SK-N-MC (cell line): ENCODE measurements around the gene GJA8.

Experiments used
- EZH2 ChIP-seq: fragments of 200-600 bp; sonication (generic); IDR thresholded peaks from one replicate; pipeline ENCODE4 v1.6.1; 2017; ENCODE audit warnings: antibody characterized with exemption
- FOXP2 ChIP-seq: optimal IDR thresholded peaks from 2 replicates; pipeline ENCODE3; 2011; ENCODE audit warnings: mild to moderate bottlenecking, moderate library complexity; ENCODE audit not compliant: insufficient read depth; ENCODE audit errors: extremely low read length, control extremely low read depth
- POLR2AphosphoS5 ChIP-seq: IDR thresholded peaks from 2 replicates; pipeline ENCODE4 v1.6.1; 2012; ENCODE audit warnings: mild to moderate bottlenecking, low read depth, low read length, borderline replicate concordance

DNA sequence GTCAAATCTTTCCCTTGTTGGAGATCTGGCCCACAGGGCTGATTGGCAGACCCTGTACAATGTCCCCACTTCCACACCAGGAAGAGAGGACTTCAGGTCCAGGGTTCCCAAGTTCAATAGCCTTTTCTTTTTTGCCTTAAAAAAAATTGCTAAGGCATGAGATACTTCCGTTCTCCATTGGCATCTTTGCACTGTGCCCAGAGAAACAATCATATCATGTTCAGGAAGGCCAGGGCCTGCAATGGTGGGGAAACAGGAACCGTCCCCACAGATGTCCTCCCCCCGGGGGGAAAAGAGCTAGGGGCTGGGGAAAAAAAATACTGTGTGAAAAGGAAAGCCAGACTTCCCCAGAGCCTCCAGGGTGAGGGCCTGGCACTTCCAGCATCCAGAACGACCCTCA lies 24.6 kb upstream of the GJA8 start:
- TF ChIP-seq POLR2AphosphoS5 (no peak), EZH2 (no peak), FOXP2 (no peak)
